ACC112 (cell line): ENCODE results near the gene KRTAP4-16.
"Not testable (repeated sequence)": the region's sequence is repeated elsewhere in the genome, so short reads cannot be mapped to it uniquely, and the experiment has no call there.

ENCODE experiments used
- H2AFZ ChIP-seq: fragments of 200-600 bp; sonication (generic); one replicate; pipeline ENCODE4 v1.6.0; 2017; ENCODE audit warnings: antibody characterized with exemption, low read length; ENCODE audit not compliant: unreplicated experiment
- H3K27ac ChIP-seq: fragments of 200-600 bp; sonication (generic); 2 replicates; pipeline ENCODE4 v1.5.1; 2014; ENCODE audit warnings: low read depth, mild to moderate bottlenecking, antibody characterized with exemption, low read length, moderate library complexity
- H3K27me3 ChIP-seq: fragments of 200-600 bp; sonication (generic); 2 replicates; pipeline ENCODE4 v1.6.1; 2014; ENCODE audit warnings: mild to moderate bottlenecking, antibody characterized with exemption, low read length, moderate library complexity, mixed read lengths; ENCODE audit not compliant: insufficient read depth
- H3K36me3 ChIP-seq: fragments of 200-600 bp; sonication (generic); 2 replicates; pipeline ENCODE4 v1.6.1; 2016; ENCODE audit warnings: mild to moderate bottlenecking, antibody characterized with exemption, low read length, moderate library complexity, mixed read lengths; ENCODE audit not compliant: insufficient read depth
- H3K4me1 ChIP-seq: fragments of 200-600 bp; sonication (generic); one replicate; pipeline ENCODE4 v1.6.1; 2016; ENCODE audit warnings: low read length, mixed read lengths; ENCODE audit not compliant: insufficient read depth, unreplicated experiment, control insufficient read depth
- H3K4me3 ChIP-seq: fragments of 200-600 bp; sonication (generic); 2 replicates; pipeline ENCODE4 v1.5.1; 2014; ENCODE audit warnings: mild to moderate bottlenecking, low read depth, low read length
- H3K79me2 ChIP-seq: fragments of 200-600 bp; sonication (generic); one replicate; pipeline ENCODE4 v1.6.0; 2016; ENCODE audit warnings: low read length; ENCODE audit not compliant: control insufficient read depth, unreplicated experiment, insufficient read depth

Gene KRTAP4-16

GRCh38 chr17:41101586-41102259, at the start of gene KRTAP4-16:
Gene KRTAP4-16 (minus strand): TSS chr17:41102209. CDS start chr17:41102209, 0 bp downstream.
- Histone ChIP-seq H3K4me1 (peaks cover 23% of the 10 kb centered on the region), H3K27ac (no peak within 1 kb of the TSS), H3K79me2 (no peaks in the 10 kb centered on the region), H3K36me3 (no peaks in the 10 kb centered on the region), H2AFZ (no peak within 1 kb of the TSS), H3K27me3 (no peaks in the 10 kb centered on the region), H3K4me3 (no peak within 1 kb of the TSS)

DNA sequence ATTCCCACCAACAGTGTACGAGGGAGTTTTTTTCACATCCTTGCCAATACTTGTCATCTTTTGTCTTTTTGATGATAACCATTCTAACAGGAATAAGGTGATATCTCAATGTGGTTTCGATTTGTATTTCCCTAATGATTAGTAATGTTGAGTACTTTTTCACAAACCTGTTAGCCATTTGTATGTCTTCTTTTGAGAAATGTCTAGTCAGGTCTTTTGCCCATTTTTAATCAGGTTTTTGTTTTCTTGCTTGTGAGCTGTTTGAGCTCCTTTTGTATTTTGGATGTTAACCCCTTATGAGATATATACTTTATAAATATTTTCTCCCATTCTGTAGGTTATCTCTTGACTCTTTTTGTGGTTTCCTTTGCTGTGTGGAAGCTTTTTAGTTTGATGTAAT, 49.5 kb upstream of the KRTAP4-16 start:
- Histone ChIP-seq H3K36me3 (no peaks in the 10 kb centered on the region), H3K27ac (no peak overlapping the region), H3K4me1 (no peaks in the 10 kb centered on the region), H2AFZ (peak overlapping the region; percentile 52), H3K4me3 (peak overlapping the region; percentile 29; the same call in 1 of the 2 replicates), H3K79me2 (no peaks in the 10 kb centered on the region), H3K27me3 (no peaks in the 10 kb centered on the region)

DNA sequence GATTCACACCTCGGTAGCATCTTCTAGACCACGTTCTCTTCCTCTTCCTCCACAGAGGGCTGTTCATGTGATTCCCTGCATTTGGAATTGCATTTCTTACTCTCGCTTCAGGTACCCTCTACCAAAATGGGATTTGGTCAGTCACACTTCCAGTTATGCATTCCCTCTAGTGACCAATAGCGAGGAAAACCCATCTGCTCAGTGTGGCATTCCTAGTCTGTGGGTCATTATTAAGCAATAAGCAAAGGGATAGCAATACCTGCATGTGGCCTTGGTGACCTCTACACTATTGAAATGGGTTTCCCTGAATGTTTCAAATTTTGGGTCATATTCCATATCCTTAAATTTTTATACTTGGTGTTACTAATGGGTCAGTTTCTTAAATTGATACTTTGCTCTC, 48.0 kb upstream of the KRTAP4-16 start:
- no peaks in the 10 kb centered on the region for H3K79me2 ChIP-seq
- no peaks in the 10 kb centered on the region for H3K36me3 ChIP-seq
- no peaks in the 10 kb centered on the region for H3K4me1 ChIP-seq
- no peak overlapping the region for H2AFZ ChIP-seq
- no peak overlapping the region for H3K4me3 ChIP-seq
- no peaks in the 10 kb centered on the region for H3K27me3 ChIP-seq
- no peak overlapping the region for H3K27ac ChIP-seq

- no peak within 1 kb of the TSS for H3K4me3 ChIP-seq
- H3K36me3 ChIP-seq = no peaks in the 10 kb centered on the region
- H3K27me3 ChIP-seq = no peaks in the 10 kb centered on the region
- H3K4me1 ChIP-seq = no peaks in the 10 kb centered on the region
- H3K27ac ChIP-seq = no peak within 1 kb of the TSS
- no peaks in the 10 kb centered on the region for H3K79me2 ChIP-seq
- H2AFZ ChIP-seq = no peak within 1 kb of the TSS
These were observed 47.6 kb upstream of the KRTAP4-16 start, which contains the start of gene KRTAP4-5 for GRCh38 chr17:41149652-41149985. Gene KRTAP4-5 (minus strand): TSS chr17:41149825. CDS start chr17:41149767, 58 bp downstream.

DNA sequence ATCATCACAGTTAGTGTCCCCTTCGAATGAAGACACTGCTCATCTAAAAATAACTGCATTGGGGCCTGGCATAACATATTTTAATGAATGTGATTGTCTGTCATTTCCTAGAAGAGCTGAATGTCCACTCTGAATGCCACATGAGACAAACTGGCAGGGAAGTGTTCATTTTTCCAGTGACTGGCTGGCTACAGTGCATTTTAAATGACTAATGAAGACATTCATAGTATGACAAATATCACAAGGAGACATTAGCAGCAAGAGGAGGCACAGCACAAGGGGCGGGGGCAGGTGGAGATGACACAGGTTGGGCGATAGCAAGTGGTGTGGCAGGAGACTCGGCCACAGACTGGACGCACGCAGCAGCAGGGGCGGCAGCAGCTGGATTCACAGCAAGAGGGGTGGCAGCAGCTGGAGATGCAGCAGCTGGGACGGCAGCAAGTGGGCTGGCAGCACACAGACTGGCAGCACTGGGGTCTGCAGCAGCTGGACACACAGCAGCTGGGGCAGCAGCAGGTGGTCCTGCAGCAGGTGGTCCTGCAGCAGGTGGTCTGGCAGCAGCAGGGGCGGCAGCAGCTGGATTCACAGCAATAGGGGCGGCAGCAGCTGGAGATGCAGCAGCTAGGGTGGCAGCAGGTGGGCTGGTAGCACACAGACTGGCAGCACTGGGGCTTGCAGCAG, 47.1 kb upstream of the KRTAP4-16 start:
- H3K4me1 ChIP-seq, H3K79me2 ChIP-seq, H3K36me3 ChIP-seq, H3K4me3 ChIP-seq, H3K27me3 ChIP-seq, H2AFZ ChIP-seq, H3K27ac ChIP-seq: not testable (repeated sequence)

- Histone ChIP-seq H3K4me3 (no peak overlapping the region), H3K79me2 (no peaks in the 10 kb centered on the region), H3K4me1 (no peaks in the 10 kb centered on the region), H3K27me3 (no peaks in the 10 kb centered on the region), H3K36me3 (no peaks in the 10 kb centered on the region), H3K27ac (no peak overlapping the region), H2AFZ (no peak overlapping the region)
These were observed 45.7 kb upstream of the KRTAP4-16 start for GRCh38 chr17:41147531-41148204.

DNA sequence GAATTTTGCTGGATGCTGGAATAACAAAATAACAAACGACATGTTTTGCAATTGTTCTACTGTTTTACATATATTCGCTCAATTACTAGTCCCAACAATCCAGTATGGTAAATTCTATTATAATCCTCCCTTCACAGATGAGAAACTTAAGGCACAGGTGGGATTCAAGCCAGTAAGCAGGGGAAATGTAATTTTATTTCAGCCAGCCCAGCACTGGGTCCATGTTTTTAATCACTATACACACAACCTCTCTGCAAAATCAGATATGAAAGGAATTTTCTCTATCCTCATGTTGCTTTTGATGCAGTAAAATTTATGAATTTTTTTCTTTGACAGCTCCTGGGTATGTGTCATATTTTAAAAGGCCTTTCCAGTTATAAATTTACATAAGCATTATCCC, 43.3 kb upstream of the KRTAP4-16 start:
- no peaks in the 10 kb centered on the region for H3K27me3 ChIP-seq
- H2AFZ ChIP-seq = no peak overlapping the region
- H3K4me3 ChIP-seq = no peak overlapping the region
- H3K27ac ChIP-seq = no peak overlapping the region
- H3K36me3 ChIP-seq = no peaks in the 10 kb centered on the region
- no peaks in the 10 kb centered on the region for H3K79me2 ChIP-seq
- H3K4me1 ChIP-seq = no peaks in the 10 kb centered on the region

DNA sequence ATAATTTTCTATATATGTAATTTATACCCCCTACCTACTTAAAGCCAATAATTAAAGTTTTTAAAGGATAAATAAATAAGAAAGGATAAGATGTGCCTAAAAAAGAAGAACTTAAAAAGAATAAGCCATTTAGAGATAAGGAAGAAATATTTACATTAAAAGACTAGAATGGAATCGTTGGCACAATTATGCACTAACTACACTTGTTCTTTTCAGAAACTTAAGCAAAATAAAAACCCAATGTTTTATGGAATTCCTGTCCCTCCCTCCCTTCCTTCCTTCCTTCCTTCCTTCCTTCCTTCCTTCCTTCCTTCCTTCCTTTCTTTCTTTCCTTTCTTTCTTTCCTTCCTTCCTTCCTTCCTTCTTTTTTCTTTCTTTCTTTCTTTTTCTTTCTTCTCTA, 42.8 kb upstream of the KRTAP4-16 start:
- H3K27ac ChIP-seq = no peak overlapping the region
- no peak overlapping the region for H3K4me3 ChIP-seq
- no peaks in the 10 kb centered on the region for H3K36me3 ChIP-seq
- H3K4me1 ChIP-seq = no peaks in the 10 kb centered on the region
- no peaks in the 10 kb centered on the region for H3K27me3 ChIP-seq
- H3K79me2 ChIP-seq = no peaks in the 10 kb centered on the region
- no peak overlapping the region for H2AFZ ChIP-seq

- Histone ChIP-seq H3K4me3 (no peak overlapping the region), H3K27ac (peak overlapping the region; percentile 23), H2AFZ (no peak overlapping the region), H3K79me2 (no peaks in the 10 kb centered on the region), H3K36me3 (no peaks in the 10 kb centered on the region), H3K27me3 (no peaks in the 10 kb centered on the region), H3K4me1 (no peaks in the 10 kb centered on the region)
These were observed 39.4 kb upstream of the KRTAP4-16 start for GRCh38 chr17:41141361-41141760.

DNA sequence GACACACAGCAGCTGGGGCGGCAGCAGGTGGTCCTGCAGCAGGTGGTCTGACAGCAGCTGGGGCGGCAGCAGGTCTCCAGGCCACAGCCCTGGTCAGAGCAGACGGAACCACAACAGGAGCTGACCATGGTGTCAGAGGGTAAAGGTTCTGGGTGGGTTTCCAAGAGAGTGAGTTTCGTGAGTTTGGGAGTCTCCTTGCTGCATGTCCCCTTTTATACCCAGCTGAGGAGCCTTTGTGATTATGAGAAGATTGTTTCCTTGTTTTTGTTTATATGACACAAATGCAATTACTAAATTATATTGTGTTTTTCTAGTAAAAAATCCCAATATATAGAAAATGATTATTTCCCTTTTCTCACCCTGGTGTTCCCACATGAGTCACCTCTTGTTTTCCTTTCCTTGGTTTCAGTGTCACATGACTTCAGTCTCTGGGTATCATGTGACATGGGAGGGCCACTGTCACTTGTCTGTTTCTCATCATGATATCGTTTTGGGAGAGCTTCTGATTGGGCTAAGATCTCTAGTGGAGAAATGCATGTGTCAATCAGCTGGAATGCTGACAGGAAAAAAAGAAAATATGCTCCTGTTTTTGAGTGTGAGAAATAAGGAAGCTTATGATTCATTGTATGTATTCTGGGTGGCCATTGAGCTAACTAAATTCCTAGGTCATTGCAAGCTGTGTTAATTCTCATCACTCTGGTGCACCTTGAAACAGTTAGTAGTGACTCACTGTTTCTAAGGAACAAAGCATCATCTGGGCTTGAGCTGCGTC, 38.5 kb upstream of the KRTAP4-16 start, which contains the start of gene KRTAP4-6:
Gene KRTAP4-6, minus strand, starts transcription at position 185 of the 772 bp plus-strand sequence. Its CDS starts 57 bp downstream, at position 128.
- H3K27me3 ChIP-seq = no peaks in the 10 kb centered on the region
- H3K36me3 ChIP-seq = no peaks in the 10 kb centered on the region
- no peak within 1 kb of the TSS for H2AFZ ChIP-seq
- H3K27ac ChIP-seq = peak within 1 kb of the TSS; percentile 23
- no peaks in the 10 kb centered on the region for H3K4me1 ChIP-seq
- no peaks in the 10 kb centered on the region for H3K79me2 ChIP-seq
- no peak within 1 kb of the TSS for H3K4me3 ChIP-seq
